Smooth muscle cell of the brain vasculature (primary cell): Measurements from ENCODE around the gene ATRX.
"Not testable (repeated sequence)": the region's sequence is repeated elsewhere in the genome, so short reads cannot be mapped to it uniquely, and the experiment has no call there.

Experiments used
- DNase-seq: peaks from one replicate; pipeline ENCODE4 v3.0.0-alpha.2; 2012; ENCODE audit warnings: low read depth, low spot score

The ATRX gene

DNA sequence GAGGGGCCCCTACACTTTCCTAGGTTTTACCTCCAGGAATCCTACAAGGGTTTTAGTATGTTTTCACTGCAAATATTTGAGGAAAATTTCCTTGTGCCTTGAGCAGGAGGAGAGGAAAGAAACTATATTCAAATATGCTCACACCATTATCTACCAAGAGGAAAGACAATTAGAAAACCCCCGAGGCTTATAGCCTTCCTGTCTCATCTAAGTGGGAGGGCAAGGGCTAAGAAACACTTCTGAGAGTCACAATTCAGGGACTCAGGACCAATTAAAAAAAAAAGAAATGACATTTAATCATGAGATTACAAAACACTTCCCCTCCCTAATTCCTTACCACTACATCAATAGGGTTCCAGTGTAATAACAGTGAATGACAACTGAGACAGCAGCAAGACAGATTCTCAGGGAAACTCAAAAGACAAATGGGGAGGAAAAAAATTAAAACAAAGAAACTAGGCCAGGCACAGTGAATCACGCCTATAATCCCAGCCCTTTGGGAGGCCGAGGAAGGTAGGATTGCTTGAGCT, 45.6 kb downstream of the ATRX start:
- DNase-seq: no peak

- no peak for DNase-seq
Measured at GRCh38 chrX:77733342-77733741, 52.7 kb downstream of the ATRX start.

- DNase-seq: no peak
Measured at GRCh38 chrX:77731821-77732419, 54.1 kb downstream of the ATRX start.

DNA sequence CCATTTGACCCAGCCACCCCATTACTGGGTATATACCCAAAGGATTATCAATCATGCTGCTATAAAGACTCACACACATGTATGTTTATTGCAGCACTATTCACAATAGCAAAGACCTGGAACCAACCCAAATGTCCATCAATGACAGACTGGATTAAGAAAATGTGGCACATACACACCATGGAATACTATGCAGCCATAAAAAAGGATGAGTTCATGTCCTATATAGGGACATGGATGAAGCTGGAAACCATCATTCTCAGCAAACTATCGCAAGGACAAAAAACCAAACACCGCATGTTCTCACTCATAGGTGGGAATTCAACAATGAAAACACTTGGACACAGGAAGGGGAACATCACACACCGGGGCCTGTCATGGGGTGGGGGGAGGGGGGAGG, 59.9 kb downstream of the ATRX start:
- DNase-seq: not testable (repeated sequence)

GRCh38 chrX:77723681-77724080, 62.3 kb downstream of the ATRX start:
- no peak for DNase-seq

DNA sequence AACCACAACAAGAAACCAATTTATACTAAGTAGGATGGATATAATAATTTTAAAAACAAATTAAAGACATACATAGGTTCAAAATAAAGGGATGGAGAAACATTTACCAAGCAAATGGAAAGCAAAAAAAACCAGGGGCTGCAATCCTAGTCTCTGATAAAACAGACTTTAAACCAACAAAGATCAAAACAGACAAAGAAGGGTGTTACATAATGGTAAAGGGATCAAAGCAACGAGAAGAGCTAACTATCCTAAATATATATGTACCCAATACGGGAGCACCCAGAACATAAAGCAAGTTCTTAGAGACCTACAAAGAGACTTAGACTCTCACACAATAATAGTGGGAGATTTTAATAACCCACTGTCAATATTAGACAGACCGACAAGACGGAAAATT, 66.6 kb downstream of the ATRX start:
- DNase-seq: no peak

- no peak for DNase-seq
Measured at GRCh38 chrX:77704881-77705280, 81.1 kb downstream of the ATRX start.

GRCh38 chrX:77698242-77698641, 87.8 kb downstream of the ATRX start:
- no peak for DNase-seq

- no peak for DNase-seq
Measured at GRCh38 chrX:77694491-77694890, 91.5 kb downstream of the ATRX start.

GRCh38 chrX:77693594-77693993, 92.4 kb downstream of the ATRX start:
- DNase-seq: no peak

DNA sequence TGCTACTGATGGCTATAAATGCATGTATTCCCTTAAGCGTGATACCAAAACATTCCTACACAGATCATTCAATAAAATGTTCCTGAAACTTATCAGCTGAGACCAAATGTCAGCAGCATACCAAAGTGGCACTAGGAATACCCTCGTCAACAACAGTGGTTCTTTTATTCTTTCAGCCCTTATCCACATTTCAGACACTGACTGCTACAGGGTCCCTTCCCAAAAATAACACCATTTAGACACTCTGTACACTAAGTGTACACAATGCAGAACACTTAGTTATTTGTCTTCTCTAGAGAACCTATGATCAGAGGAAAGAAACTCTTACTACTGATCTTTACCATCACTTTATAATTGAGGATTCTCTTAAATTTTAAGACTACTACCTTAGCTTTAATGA, 94.1 kb downstream of the ATRX start:
- no peak for DNase-seq

GRCh38 chrX:77689376-77689775, 96.6 kb downstream of the ATRX start:
- DNase-seq: no peak

DNA sequence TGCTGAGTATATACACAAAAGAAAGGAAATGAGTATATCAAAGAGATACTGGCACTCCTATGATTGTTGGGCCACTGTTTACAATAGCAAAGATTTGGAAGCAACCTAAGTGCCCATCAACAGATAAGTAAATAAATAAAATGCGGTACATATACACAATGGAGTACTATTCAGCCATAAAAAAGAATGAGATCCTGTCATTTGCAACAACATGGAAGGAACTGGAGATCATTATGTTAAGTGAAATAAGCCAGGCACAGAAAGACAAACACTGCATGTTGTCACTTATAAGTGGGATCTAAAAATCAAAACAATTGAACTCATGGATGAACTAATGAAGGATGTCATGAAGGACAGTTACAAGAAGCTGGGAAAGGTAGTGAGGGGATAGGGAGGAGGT, 100.3 kb downstream of the ATRX start:
- DNase-seq: not testable (repeated sequence)

DNA sequence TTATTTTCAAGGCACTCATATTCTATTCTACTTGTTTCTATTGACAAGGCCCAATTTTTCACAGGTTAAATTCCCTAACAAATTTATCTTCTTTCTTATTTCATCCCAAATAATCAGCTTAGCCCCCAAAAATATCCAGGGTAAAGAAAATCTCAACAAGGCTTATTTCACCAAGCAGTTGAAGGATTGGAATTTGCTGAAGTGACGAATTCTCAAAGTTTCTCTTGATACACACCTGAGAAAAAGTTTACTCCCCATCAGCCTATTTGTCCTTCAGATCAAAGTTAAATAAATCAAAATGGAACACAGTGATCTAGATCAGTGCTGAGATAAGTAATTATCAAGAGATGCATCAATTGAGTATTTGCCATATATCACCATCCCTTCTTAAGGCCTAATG, 106.9 kb downstream of the ATRX start:
- DNase-seq: no peak

DNA sequence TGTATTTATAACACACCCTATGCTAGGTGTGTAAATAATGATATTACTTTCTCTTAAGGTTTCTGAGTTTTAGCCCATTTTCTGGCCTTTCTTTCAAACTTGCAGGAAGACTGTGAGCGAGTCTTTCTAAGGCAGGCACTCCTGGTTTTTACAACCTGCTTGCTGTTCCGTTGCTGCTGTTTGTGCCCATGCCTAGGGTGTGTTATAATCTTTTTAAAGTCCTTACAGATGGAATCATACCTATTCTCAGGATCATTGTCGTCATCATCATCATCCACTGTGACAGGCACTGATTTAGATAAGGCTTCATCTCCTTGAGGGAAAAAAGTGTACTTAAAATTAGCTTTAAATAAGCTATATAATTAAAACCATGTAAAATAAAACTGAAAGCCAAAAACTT, 110.0 kb downstream of the ATRX start:
- no peak for DNase-seq

GRCh38 chrX:77668391-77669237, 117.4 kb downstream of the ATRX start:
- DNase-seq: no peak

DNA sequence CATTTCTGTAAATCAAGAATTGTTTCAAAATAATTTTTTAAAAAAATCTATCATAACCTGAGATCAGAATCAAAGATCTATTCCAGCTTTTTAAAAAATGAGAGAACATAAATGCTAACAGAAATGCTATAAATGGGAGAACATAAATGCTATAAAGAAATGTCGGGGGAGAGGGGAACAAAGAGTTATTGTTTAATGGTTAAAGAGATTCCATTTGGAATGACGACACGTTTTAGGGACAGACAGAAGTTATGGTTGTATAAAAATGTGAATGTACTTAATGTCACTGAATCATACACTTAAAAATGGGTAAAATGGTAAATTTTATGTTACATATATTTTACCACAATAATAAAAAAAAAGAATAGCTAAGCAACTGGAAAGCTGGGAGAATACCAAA, 127.1 kb downstream of the ATRX start:
- DNase-seq: no peak

GRCh38 chrX:77652095-77652494, 133.9 kb downstream of the ATRX start:
- no peak for DNase-seq

GRCh38 chrX:77640702-77641101, 145.3 kb downstream of the ATRX start:
- DNase-seq: no peak

GRCh38 chrX:77639820-77640219, 146.2 kb downstream of the ATRX start:
- DNase-seq: no peak

GRCh38 chrX:77638397-77638796, 147.6 kb downstream of the ATRX start:
- DNase-seq: no peak

DNA sequence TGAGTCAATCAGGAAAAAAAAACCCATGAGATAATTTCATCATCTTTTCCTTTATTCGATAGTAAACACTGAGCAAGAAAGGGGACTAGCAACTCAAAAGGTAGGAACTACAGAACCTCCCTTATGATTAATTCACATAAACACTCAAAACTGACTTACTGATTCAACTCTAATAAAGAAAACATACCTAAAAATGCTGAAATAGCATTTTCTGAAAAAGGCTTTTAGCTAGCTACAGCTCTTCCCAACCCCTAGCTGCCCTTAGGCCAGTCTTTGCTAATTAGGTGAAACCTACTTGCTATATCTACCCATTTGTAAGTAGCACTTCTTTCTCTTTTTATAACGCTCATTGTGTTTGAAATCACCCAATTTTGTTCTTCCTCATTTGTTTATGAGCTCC, 150.6 kb downstream of the ATRX start:
- DNase-seq: no peak
